OCI-LY3 (cell line): ENCODE data around the gene STRADB.

ENCODE experiments used
- EZH2phosphoT487 ChIP-seq: fragments of 200-600 bp; shearing (Covaris generic); IDR thresholded peaks from 2 replicates; pipeline ENCODE4 v1.6.1; 2018; ENCODE audit warnings: antibody characterized with exemption, mixed run types, low read depth
- TF ChIP-seq, protein P1 (sequence below): fragments of 200-600, 300-600 bp; sonication (generic); IDR thresholded peaks from 2 replicates; pipeline ENCODE4 v1.5.1; 2014; ENCODE audit warnings: antibody characterized with exemption, low read length, low read depth

DNA sequence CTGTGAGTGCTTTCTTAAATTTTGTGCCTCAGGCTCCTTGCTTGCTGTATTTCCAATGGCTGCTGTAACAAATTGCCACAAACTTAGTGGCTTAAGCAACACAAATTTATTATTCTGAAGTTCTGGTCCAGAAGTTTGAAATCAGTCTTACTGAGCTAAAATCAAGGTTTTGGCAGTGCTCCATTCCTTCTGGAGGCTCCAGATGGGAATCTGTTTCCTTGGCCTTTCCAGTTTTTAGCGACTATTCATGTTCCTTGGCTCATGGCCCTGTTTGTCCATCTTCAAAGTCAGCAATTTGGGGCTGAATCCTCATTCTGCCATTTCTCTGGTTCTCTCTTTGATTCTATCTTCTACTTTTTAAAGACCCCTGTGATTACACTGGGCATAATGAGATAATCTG lies 31.8 kb downstream of the STRADB start:
- TF ChIP-seq, protein P1, sequence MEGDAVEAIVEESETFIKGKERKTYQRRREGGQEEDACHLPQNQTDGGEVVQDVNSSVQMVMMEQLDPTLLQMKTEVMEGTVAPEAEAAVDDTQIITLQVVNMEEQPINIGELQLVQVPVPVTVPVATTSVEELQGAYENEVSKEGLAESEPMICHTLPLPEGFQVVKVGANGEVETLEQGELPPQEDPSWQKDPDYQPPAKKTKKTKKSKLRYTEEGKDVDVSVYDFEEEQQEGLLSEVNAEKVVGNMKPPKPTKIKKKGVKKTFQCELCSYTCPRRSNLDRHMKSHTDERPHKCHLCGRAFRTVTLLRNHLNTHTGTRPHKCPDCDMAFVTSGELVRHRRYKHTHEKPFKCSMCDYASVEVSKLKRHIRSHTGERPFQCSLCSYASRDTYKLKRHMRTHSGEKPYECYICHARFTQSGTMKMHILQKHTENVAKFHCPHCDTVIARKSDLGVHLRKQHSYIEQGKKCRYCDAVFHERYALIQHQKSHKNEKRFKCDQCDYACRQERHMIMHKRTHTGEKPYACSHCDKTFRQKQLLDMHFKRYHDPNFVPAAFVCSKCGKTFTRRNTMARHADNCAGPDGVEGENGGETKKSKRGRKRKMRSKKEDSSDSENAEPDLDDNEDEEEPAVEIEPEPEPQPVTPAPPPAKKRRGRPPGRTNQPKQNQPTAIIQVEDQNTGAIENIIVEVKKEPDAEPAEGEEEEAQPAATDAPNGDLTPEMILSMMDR, result no peak
- no peak for TF ChIP-seq EZH2phosphoT487
